GM19372 (cell line): ENCODE results near the gene TAMALIN.
"Not testable (repeated sequence)": the region's sequence is repeated elsewhere in the genome, so short reads cannot be mapped to it uniquely, and the experiment has no call there.

Source experiments
- ATAC-seq: cut with Tn5 transposase; IDR thresholded peaks from one replicate; pipeline ENCODE4 v1.9.1; 2021; ENCODE audit warnings: mild to moderate bottlenecking, low read depth, moderate library complexity; ENCODE audit not compliant: unreplicated experiment

TAMALIN gene

GRCh38 chr12:52006726-52007157 is at the start of gene TAMALIN:
TAMALIN (plus strand) TSS chr12:52006946; CDS start chr12:52007020, 74 bp downstream.
- no peak for ATAC-seq

GRCh38 chr12:51958542-51958941 is 48.2 kb upstream of the TAMALIN start:
- ATAC-seq: no peak

- no peak for ATAC-seq
Observed at GRCh38 chr12:51959211-51959610, 47.5 kb upstream of the TAMALIN start.

- ATAC-seq: no peak
Observed at GRCh38 chr12:51959921-51960320, 46.8 kb upstream of the TAMALIN start.

GRCh38 chr12:51960488-51960887 is 46.3 kb upstream of the TAMALIN start:
- ATAC-seq: no peak

- no peak for ATAC-seq
Observed at GRCh38 chr12:51960890-51961289, 45.9 kb upstream of the TAMALIN start.

- ATAC-seq: no peak
Observed at GRCh38 chr12:51961834-51962233, 44.9 kb upstream of the TAMALIN start.

- ATAC-seq: no peak
Observed at GRCh38 chr12:51962737-51963136, 44.0 kb upstream of the TAMALIN start.

GRCh38 chr12:51963477-51963876 is 43.3 kb upstream of the TAMALIN start:
- ATAC-seq: no peak

- no peak for ATAC-seq
Observed at GRCh38 chr12:51969643-51970042, 37.1 kb upstream of the TAMALIN start.

- peak; percentile 80 for ATAC-seq
Observed at GRCh38 chr12:51970904-51971646, 35.7 kb upstream of the TAMALIN start.

GRCh38 chr12:51971679-51972421 is 34.9 kb upstream of the TAMALIN start:
- ATAC-seq: no peak

- ATAC-seq: no peak
Observed at GRCh38 chr12:51972422-51972812, 34.3 kb upstream of the TAMALIN start.

- ATAC-seq: no peak
Observed at GRCh38 chr12:51972849-51973273, 33.9 kb upstream of the TAMALIN start.

GRCh38 chr12:51973560-51973959 is 33.2 kb upstream of the TAMALIN start:
- no peak for ATAC-seq

GRCh38 chr12:51974646-51975045 is 32.1 kb upstream of the TAMALIN start:
- ATAC-seq: no peak

- no peak for ATAC-seq
Observed at GRCh38 chr12:51975196-51975595, 31.6 kb upstream of the TAMALIN start.

GRCh38 chr12:51976376-51977160 is 30.2 kb upstream of the TAMALIN start:
- ATAC-seq: no peak

- no peak for ATAC-seq
Observed at GRCh38 chr12:51977320-51977753, 29.4 kb upstream of the TAMALIN start.

GRCh38 chr12:51979306-51979705 is 27.4 kb upstream of the TAMALIN start:
- ATAC-seq: not testable (repeated sequence)
